C4-2B (cell line): Measurements from ENCODE around the gene STEAP2.

Experiments
- ZFX ChIP-seq: fragments of 450-650 bp; IDR thresholded peaks from 2 replicates; pipeline ENCODE4 v1.6.1; 2017
- TF ChIP-seq, protein P1 (sequence below): fragments of 450-650 bp; conservative IDR thresholded peaks from 2 replicates; pipeline ENCODE4 v1.5.1; 2017; ENCODE audit warnings: mild to moderate bottlenecking

DNA sequence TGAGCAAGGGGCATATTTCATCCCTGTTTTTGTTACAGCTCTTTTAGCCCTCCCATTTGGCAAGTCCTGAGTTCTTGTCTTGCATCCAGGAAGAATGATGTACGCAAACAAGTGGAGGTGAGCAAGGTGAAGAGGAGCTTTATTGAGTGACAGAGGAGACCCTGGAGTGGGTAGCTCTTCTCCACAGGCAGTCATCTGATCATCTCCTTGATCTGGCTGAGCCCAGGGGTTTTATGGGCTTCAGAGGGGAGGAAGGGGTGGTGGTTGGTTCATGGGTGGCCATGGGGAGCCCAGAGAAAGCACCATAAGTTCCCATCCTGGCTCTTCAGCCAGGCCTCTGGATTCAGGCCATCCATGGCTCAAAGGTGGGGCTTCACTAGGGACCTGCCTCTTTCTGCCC is 35.3 kb upstream of the STEAP2 start:
- TF ChIP-seq, protein P1, sequence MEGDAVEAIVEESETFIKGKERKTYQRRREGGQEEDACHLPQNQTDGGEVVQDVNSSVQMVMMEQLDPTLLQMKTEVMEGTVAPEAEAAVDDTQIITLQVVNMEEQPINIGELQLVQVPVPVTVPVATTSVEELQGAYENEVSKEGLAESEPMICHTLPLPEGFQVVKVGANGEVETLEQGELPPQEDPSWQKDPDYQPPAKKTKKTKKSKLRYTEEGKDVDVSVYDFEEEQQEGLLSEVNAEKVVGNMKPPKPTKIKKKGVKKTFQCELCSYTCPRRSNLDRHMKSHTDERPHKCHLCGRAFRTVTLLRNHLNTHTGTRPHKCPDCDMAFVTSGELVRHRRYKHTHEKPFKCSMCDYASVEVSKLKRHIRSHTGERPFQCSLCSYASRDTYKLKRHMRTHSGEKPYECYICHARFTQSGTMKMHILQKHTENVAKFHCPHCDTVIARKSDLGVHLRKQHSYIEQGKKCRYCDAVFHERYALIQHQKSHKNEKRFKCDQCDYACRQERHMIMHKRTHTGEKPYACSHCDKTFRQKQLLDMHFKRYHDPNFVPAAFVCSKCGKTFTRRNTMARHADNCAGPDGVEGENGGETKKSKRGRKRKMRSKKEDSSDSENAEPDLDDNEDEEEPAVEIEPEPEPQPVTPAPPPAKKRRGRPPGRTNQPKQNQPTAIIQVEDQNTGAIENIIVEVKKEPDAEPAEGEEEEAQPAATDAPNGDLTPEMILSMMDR: no peak
- no peak for TF ChIP-seq ZFX
